CD4-positive, alpha-beta T cell treated with Interleukin-15 for 1 hour (primary cell): Measurements from ENCODE around the gene NPSR1.
"Not testable (repeated sequence)": the region's sequence is repeated elsewhere in the genome, so short reads cannot be mapped to it uniquely, and the experiment has no call there.

Experiments used
- DNase-seq: peaks from one replicate; pipeline ENCODE4 v3.0.0-alpha.2; 2020

The NPSR1 gene

DNA sequence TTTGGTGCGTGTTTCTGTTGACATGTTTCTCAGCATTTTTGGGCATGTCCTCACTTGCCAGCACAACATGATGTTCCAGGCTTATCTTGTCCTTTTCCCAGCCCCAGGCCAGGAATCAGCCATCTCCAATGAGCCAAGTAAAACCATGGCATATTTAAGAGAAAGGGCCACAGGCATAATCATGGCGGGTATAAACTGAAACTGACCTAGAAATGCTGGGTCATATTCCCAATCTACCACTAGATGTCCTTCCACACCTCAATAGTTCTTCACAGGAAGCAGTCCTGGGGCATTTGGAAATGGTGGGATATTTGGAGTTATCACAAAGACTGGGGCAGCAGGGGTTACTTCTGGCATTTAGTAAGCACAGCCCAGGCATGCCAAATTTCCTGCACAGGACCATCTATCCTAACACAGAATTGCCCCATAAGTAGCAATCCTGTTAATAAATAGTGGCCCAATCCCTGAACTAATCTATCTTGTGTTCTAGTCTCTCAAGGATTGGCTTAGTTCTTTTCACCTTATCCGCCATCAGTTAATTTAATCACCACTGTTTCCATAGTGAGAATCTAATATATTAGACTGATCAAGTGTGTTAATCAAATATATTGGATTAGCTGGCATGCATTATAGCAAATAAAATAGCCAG is 101.6 kb downstream of the NPSR1 start:
- no peak for DNase-seq

GRCh38 chr7:34760271-34760670 is 102.3 kb downstream of the NPSR1 start:
- DNase-seq, result no peak

DNA sequence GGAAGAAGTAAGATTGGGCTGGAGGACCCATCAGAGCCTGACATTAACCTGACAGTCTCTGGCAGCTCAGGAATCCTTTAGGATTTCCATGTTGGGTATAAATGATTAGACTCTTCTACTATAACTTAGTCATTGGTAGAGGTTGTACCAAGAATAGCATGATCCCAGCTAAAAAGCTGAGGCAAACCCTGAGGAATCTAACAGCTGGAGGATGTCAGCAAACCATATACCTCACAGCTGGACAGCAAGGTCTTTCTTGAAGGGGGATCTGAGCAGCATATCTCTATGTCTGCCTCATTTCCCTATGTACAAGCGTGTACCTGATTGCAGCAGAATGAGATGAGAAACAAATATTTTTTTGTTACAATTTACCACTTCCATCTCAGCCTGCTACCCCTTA is 103.2 kb downstream of the NPSR1 start:
- DNase-seq, result no peak

- no peak for DNase-seq
Measured at GRCh38 chr7:34761627-34762026, 103.6 kb downstream of the NPSR1 start.

- no peak for DNase-seq
Measured at GRCh38 chr7:34762764-34763163, 104.7 kb downstream of the NPSR1 start.

DNA sequence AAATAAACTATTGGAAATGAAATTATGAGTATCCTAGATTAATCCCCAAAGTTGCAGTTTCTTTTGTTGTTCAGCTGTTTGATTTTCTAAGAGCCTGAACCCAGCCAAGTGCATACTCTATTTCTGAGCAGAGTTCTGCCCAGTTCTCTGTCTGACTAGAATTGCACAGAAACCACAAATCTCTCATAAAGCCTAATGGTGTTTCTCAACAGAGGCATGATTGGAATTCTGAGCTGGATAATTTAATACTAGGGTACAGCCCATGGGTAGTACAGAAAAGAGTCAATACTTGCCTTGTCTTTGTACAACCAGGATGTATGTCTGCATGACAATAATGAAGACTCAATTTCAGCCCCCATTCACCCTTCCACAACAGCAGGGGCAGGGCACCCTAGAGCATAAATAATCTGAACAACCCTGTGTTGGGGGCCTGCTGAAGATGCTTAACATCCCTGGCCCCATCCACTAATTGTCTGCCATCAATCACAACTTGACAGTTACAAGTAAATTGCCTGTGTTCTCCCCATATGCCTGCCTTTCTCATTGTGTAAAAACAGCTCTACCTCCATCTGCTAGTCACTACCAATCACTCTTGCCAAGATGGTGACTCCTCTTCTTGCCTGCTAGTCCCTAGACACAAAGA is 114.4 kb downstream of the NPSR1 start:
- no peak for DNase-seq

DNA sequence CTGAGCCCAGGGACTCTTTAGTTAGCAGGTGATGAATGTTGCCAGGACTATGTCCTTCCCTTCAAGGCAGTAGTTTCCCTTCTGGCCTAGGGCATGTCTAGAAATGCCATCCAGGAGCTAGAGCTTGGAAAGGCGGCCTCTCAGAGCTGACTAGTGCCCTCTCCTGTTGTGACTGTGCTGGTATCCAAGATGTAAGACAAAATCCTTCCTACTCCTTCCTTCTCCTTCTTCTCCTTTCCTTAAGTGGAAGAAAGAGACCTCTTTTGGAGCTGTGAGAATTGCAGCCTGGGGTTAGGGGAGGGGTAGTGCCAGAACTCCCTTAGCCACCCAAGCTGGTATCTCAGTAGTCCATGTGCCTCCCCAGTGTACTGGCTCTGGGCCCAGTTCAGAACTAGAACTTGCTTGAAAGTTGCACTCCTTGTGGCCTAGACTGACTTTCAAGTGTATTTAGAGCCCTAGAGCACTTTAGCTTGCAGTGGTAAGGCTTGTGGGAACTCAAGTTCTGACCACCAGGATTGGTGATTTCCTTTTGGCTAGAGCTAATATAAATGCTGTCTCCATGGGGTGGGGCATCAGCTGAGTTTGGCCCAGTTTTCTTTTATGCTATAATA is 118.8 kb downstream of the NPSR1 start:
- DNase-seq, result no peak

- DNase-seq, result no peak
Measured at GRCh38 chr7:34780546-34780945, 122.5 kb downstream of the NPSR1 start.

- no peak for DNase-seq
Measured at GRCh38 chr7:34787586-34787985, 129.6 kb downstream of the NPSR1 start.

DNA sequence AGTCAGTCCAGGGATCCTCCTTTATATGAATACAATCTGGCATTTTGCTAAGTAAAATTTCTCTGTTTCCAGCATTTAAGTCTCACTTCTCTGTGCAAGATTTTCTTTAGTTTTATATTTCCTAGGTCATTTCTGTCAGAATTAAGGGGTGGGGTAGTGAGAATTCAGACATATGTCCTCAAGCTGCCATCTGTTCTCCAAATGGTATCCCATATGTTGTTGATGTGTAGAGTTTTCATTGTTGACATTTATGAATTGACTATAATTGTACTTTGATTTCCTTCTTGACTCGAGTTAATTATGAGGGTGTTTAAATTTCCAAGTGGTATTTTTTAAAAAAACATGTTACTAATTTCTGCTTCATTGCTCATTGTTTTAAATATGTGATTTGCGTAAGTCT is 148.8 kb downstream of the NPSR1 start:
- no peak for DNase-seq

DNA sequence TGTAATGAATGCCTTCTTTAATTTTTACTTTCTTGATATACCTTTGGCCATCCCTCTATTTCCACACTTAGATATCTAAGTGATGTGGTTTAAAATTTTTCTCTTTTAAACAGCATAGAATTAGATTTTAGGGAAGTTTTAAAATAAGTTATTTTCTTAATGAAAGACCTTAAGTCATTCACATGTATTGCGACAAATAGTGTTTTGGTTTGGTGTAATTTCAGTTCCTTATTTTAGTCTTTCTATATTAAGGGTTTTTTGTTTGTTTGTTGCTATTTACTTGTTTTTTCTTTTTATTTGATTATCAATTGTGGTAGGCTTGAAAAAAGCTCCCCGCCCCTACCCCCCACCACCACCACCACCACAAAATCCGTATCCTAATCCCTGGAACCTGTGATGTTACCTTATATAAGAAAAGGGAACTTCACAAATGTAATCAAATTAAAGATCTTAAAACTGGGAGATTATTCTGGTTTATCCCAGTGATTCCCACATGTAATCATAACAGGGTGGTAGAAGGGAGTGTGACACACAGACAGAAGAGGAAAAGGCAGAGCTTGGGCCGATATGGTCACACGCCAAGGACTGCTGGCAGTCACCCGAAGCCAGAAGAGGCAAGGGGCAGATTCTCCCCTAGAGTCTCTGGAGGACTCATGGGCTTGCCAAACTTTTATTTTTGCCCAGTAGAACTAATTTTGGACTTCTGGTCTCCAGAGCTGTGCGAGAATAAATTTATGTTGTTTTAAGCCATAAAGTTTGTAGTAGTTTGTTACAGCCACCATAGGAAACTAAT is 149.7 kb downstream of the NPSR1 start:
- no peak for DNase-seq

GRCh38 chr7:34814203-34814842 is 156.3 kb downstream of the NPSR1 start:
- not testable (repeated sequence) for DNase-seq

- DNase-seq, result no peak
Measured at GRCh38 chr7:34821932-34822558, 164.0 kb downstream of the NPSR1 start.

- no peak for DNase-seq
Measured at GRCh38 chr7:34823650-34824258, 165.7 kb downstream of the NPSR1 start.

GRCh38 chr7:34825221-34825620 is 167.2 kb downstream of the NPSR1 start:
- no peak for DNase-seq

DNA sequence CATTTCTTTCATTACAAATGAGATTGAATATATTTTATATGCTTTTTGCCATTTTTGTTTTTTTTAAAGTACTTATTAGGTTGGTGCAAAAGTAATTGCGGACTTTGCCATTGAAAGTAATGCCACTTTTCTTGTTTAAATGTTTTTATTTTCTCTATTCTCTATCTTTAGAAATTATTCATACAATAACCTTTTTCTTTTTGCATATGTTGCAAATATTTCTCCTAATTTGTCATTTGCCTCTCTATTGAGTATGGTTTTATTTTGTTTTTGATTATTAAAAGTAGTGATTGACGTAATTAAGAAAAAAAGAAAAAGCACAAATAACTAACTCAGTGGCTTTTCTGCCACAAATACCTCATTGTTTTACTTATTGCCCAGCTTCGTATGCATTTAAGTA is 172.4 kb downstream of the NPSR1 start:
- no peak for DNase-seq

GRCh38 chr7:34831436-34831835 is 173.4 kb downstream of the NPSR1 start:
- no peak for DNase-seq

GRCh38 chr7:34832020-34832419 is 174.0 kb downstream of the NPSR1 start:
- no peak for DNase-seq

DNA sequence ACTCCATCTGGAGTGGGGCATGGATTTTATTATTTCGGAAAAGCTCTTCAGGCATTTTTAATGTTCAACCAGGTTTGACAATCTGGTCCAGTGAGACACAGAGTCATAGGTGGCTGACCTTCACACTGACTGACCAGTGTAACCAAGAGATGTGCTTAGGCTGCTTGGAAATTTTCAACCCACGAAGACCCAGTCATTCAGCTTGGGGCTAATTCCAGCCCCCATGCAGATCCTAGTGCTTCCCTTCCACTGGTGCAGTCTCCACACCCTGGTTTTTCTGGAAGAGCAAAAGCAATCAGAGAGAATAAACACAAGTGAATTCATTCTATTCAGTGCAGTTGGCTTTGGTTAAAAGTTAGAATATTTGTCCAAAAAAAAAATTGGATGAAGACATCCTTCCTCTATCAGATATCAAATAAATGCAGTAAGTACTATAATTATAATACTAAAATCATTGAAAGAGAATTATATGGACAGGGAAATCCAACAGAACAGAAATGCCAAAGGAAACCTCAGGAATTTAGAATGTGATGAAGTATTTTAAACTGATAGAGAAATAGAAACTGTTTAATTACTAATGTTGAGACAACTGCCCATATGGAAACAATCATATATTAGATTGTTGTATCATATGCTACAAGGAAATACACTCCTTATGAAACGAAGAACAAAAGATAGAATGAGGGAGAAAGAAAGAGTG is 178.0 kb downstream of the NPSR1 start:
- DNase-seq, result no peak

DNA sequence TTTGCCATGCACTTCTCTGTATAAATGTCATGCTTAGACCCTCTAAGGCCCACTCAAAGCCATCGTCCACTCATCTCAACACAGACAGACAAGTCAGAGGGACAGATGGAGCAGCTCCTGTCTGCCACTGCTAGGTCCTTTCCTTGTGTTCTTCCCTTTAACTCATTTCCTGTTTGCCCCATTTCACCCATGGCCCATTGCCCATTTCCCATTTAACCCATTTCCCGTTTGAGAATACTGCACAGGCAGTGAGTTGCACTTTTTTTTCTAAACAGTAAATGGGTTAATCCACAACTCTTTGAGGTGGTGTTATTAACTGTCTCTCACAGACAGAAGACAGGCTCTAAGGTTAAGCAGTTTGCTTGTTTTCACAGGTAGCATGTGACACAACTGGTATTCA is 179.3 kb downstream of the NPSR1 start:
- DNase-seq, result no peak

DNA sequence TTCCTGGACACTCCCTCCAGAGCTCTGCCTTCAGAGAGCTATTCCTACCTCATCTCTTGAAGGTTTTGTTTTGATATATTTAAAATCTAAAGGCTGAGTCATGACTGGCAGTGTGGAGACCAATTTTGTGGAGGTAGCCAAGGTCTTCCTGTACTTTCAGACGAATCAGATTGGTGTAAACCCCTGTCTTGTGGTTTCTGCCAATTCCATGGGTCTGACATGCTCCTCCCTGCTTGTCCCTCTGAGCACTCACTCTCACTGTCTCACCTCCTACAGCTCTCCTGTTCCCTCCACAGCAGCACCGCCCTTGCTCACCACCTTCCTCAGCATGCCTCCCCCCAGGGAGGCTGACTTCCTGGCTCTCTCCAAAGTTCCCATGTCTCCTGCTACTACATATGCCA is 179.8 kb downstream of the NPSR1 start:
- no peak for DNase-seq

- no peak for DNase-seq
Measured at GRCh38 chr7:34838329-34838728, 180.3 kb downstream of the NPSR1 start.
